ENCODE measurements around the gene BAG1. TPM values are rescaled to one million over a fixed set of nuclear protein-coding genes. Genes with fewer than 3 reads are reported as not detected.

The BAG1 gene
- total and polyA plus RNA-seq, 2 experiments from 2014 or later = 44.7 to 55.4 TPM

GRCh38 chr9:33210006-33210715 lies 54.3 kb downstream of the BAG1 start:
- Mint-ChIP-seq H3K4me3 (no peak overlapping the region), H3K27ac (no peak overlapping the region), H3K9me3 (no peaks in the 10 kb centered on the region), H3K27me3 (ENCODE audit: insufficient read depth, low read depth, poor library complexity) (no peaks in the 10 kb centered on the region), H3K36me3 (ENCODE audit: low read depth) (no peaks in the 10 kb centered on the region), H3K4me1 (peaks cover 12% of the 10 kb centered on the region)
- Histone ChIP-seq H3K4me2 (no peak overlapping the region), H3K4me1 (ENCODE audit: insufficient read depth) (no peaks in the 10 kb centered on the region), H3K79me2 (replicated peaks; ENCODE audit: insufficient read depth) (no peaks in the 10 kb centered on the region), H3F3A (replicated peaks; ENCODE audit: low read depth) (no peaks in the 10 kb centered on the region), H4K20me1 (replicated peaks; ENCODE audit: insufficient read depth) (no peaks in the 10 kb centered on the region), H2AFZ (no peak overlapping the region), H3K27me3 (ENCODE audit: insufficient read depth) (no peaks in the 10 kb centered on the region), H3K36me3 (ENCODE audit: insufficient read depth) (no peaks in the 10 kb centered on the region), H3K9me2 (ENCODE audit: insufficient read depth) (peaks cover 6% of the 10 kb centered on the region; the same call in 1 of the 2 replicates), H3K27ac (ENCODE audit: low read depth) (no peak overlapping the region), H3K4me3 (no peak overlapping the region)
- DNase-seq (ENCODE audit: low spot score) = no peak
- TF ChIP-seq NANOG (IDR thresholded peaks at IDR 0.05; ENCODE audit: borderline replicate concordance) (no peak), CTCF (conservative IDR thresholded peaks at IDR 0.05; ENCODE audit: low read depth in 2 of 2) (peak; percentile 11 to 30; a peak in 1 of 4 replicates)
- no peak for ATAC-seq

- Histone ChIP-seq H3K4me1 (ENCODE audit: insufficient read depth) (no peaks in the 10 kb centered on the region), H3K79me2 (replicated peaks; ENCODE audit: insufficient read depth) (no peaks in the 10 kb centered on the region), H3K27ac (ENCODE audit: low read depth) (no peak overlapping the region), H3K27me3 (ENCODE audit: insufficient read depth) (no peaks in the 10 kb centered on the region), H3K9me2 (ENCODE audit: insufficient read depth) (peaks cover 6% of the 10 kb centered on the region; the same call in 1 of the 2 replicates), H2AFZ (no peak overlapping the region), H4K20me1 (replicated peaks; ENCODE audit: insufficient read depth) (no peaks in the 10 kb centered on the region), H3K4me2 (no peak overlapping the region), H3K36me3 (ENCODE audit: insufficient read depth) (no peaks in the 10 kb centered on the region), H3K4me3 (no peak overlapping the region), H3F3A (replicated peaks; ENCODE audit: low read depth) (no peaks in the 10 kb centered on the region)
- peaks cover 12% of the 10 kb centered on the region for H3K4me1 Mint-ChIP-seq
- DNase-seq (ENCODE audit: low spot score) (no peak), ATAC-seq (no peak)
- no peaks in the 10 kb centered on the region for H3K36me3 Mint-ChIP-seq (ENCODE audit: low read depth)
- no peaks in the 10 kb centered on the region for H3K9me3 Mint-ChIP-seq
- no peak overlapping the region for H3K4me3 Mint-ChIP-seq
- no peak overlapping the region for H3K27ac Mint-ChIP-seq
- H3K27me3 Mint-ChIP-seq (ENCODE audit: insufficient read depth, low read depth, poor library complexity) = no peaks in the 10 kb centered on the region
- TF ChIP-seq ZNF462 (CRISPR knock-in tag; IDR thresholded peaks at IDR 0.05) = no peak
- no peak for TF ChIP-seq ETS1 (IDR thresholded peaks at IDR 0.05)
- TF ChIP-seq ZNF331 (CRISPR knock-in tag; IDR thresholded peaks at IDR 0.05; ENCODE audit: low read depth) = no peak
- TF ChIP-seq POLR2AphosphoS5 (IDR thresholded peaks at IDR 0.05; ENCODE audit: low read depth) = no peak
- no peak for TF ChIP-seq EZH2phosphoT487 (IDR thresholded peaks at IDR 0.05; ENCODE audit: unreplicated experiment)
- no peak for TF ChIP-seq EZH2 (IDR thresholded peaks at IDR 0.05; ENCODE audit: low read depth, unreplicated experiment)
Measured at GRCh38 chr9:33209394-33209793, 55.1 kb downstream of the BAG1 start.
